ENCODE results near the gene DSE. TPM values are rescaled to one million over a fixed set of nuclear protein-coding genes. Genes with fewer than 3 reads are reported as not detected.

The DSE gene
- total RNA-seq, 1 experiment from 2014 or later, result 43.3 TPM

DNA sequence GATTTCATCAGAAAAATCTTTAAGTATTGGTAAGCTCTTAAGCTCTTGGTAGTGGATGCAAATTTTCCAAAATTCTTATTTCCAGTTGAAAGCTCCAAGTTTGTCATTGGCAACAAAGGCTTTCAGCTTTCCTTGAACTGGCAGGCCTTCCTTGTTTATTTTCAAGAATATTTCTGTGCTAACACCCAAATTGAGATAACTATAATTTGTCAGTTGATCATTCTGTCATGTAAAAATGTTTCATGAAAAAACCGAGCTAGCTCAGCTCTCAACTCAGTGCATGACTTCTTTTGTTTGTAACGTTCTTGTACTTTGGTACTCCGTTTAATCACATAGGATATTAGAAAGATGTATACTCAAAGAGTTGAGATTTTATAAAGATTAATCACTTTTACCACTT is 51.5 kb downstream of the DSE start:
- TF ChIP-seq, protein P1, sequence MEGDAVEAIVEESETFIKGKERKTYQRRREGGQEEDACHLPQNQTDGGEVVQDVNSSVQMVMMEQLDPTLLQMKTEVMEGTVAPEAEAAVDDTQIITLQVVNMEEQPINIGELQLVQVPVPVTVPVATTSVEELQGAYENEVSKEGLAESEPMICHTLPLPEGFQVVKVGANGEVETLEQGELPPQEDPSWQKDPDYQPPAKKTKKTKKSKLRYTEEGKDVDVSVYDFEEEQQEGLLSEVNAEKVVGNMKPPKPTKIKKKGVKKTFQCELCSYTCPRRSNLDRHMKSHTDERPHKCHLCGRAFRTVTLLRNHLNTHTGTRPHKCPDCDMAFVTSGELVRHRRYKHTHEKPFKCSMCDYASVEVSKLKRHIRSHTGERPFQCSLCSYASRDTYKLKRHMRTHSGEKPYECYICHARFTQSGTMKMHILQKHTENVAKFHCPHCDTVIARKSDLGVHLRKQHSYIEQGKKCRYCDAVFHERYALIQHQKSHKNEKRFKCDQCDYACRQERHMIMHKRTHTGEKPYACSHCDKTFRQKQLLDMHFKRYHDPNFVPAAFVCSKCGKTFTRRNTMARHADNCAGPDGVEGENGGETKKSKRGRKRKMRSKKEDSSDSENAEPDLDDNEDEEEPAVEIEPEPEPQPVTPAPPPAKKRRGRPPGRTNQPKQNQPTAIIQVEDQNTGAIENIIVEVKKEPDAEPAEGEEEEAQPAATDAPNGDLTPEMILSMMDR (conservative IDR thresholded peaks at IDR 0.05), result no peak
- TF ChIP-seq EZH2 (IDR thresholded peaks at IDR 0.05; ENCODE audit: low read depth), result no peak
- Histone ChIP-seq H3K9me3 (ENCODE audit: insufficient read depth, low read depth) (no peaks in the 10 kb centered on the region), H3K27me3 (ENCODE audit: insufficient read depth, low read depth) (no peaks in the 10 kb centered on the region), H3K4me3 (no peak overlapping the region), H3K27ac (no peak overlapping the region), H3K4me2 (no peak overlapping the region), H3K9me2 (ENCODE audit: insufficient read depth) (0 out of 2 replicates have a peak, but pooled peaks cover 5% of the 10 kb centered on the region), H4K20me1 (ENCODE audit: insufficient read depth) (no peaks in the 10 kb centered on the region), H3K36me3 (ENCODE audit: low read depth) (no peaks in the 10 kb centered on the region), H3K4me1 (replicated peaks; ENCODE audit: insufficient read depth) (peaks cover 6% of the 10 kb centered on the region; the same call in 1 of the 2 replicates), H3F3A (ENCODE audit: insufficient read depth, low read depth) (no peaks in the 10 kb centered on the region), H3K79me2 (ENCODE audit: low read depth) (no peaks in the 10 kb centered on the region), H2AFZ (no peak overlapping the region)
- ChIA-PET CTCF (no interaction called here), POLR2A (ENCODE audit: unreplicated experiment) (no interaction called here)
- DNase-seq, result no peak
- no TSS peak for BruUV-seq (replicated peaks)
- intact Hi-C loops (cut with micrococcal nuclease; ENCODE audit: unreplicated experiment), result no loop called here

DNA sequence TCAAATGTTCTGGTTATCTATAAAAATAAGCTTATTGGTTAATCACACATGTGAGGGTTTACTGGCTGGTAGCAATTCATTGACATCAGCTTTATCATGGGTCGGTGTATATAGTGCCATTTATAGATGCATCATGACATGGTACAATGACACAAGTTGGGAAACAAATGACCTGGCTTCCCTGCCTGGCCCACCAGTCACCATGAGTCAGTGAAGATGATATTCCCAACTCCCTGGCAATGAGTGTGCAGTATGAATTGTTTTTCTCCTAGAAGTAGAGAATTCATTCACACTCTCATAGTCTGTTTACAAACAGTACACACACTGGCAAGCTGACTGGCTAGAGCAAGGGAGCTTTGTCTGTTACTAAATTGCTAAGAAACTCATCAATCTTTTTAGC is 53.3 kb downstream of the DSE start:
- no peak for DNase-seq
- CTCF ChIA-PET, result no interaction called here

DNA sequence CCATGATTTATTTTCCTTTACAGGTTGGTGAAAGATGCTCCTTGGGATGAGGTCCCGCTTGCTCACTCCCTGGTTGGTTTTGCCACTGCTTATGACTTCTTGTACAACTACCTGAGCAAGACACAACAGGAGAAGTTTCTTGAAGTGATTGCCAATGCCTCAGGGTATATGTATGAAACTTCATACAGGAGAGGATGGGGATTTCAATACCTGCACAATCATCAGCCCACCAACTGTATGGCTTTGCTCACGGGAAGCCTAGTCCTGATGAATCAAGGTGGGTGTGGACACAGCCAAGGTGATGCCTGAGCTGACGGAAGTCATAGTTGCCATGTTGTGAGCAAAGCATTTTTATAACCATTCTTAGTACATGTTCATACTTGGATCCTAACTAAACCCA is 55.8 kb downstream of the DSE start:
- CTCF ChIA-PET, result no interaction called here
- no peaks in the 10 kb centered on the region for H3K4me1 ChIP-seq (replicated peaks; ENCODE audit: insufficient read depth)
- H3K27ac ChIP-seq, result no peak overlapping the region
- H3K9me2 ChIP-seq (ENCODE audit: insufficient read depth), result 0 out of 2 replicates have a peak, but pooled peaks cover 5% of the 10 kb centered on the region
- intact Hi-C loops (cut with micrococcal nuclease; ENCODE audit: unreplicated experiment), result no loop called here
- no peak overlapping the region for H2AFZ ChIP-seq
- no peak overlapping the region for H3K4me2 ChIP-seq
- no TSS peak for BruUV-seq (replicated peaks)
- no peaks in the 10 kb centered on the region for H4K20me1 ChIP-seq (ENCODE audit: insufficient read depth)
- no peak for TF ChIP-seq EZH2 (IDR thresholded peaks at IDR 0.05; ENCODE audit: low read depth)
- TF ChIP-seq, protein P1 (conservative IDR thresholded peaks at IDR 0.05), result no peak
- no peaks in the 10 kb centered on the region for H3K27me3 ChIP-seq (ENCODE audit: insufficient read depth, low read depth)
- no peaks in the 10 kb centered on the region for H3K9me3 ChIP-seq (ENCODE audit: insufficient read depth, low read depth)
- POLR2A ChIA-PET (ENCODE audit: unreplicated experiment), result no interaction called here
- no peak overlapping the region for H3K4me3 ChIP-seq
- no peaks in the 10 kb centered on the region for H3K79me2 ChIP-seq (ENCODE audit: low read depth)
- no peaks in the 10 kb centered on the region for H3F3A ChIP-seq (ENCODE audit: insufficient read depth, low read depth)
- H3K36me3 ChIP-seq (ENCODE audit: low read depth), result no peaks in the 10 kb centered on the region
- no peak for DNase-seq

More for the DNA sequence above, 53.3 kb downstream of the DSE start:
- no TSS peak for BruUV-seq (replicated peaks)
- H3K36me3 ChIP-seq (ENCODE audit: low read depth), result no peaks in the 10 kb centered on the region
- TF ChIP-seq EZH2 (IDR thresholded peaks at IDR 0.05; ENCODE audit: low read depth), result no peak
- TF ChIP-seq, protein P1 (conservative IDR thresholded peaks at IDR 0.05), result no peak
- no peaks in the 10 kb centered on the region for H4K20me1 ChIP-seq (ENCODE audit: insufficient read depth)
- 0 out of 2 replicates have a peak, but pooled peaks cover 5% of the 10 kb centered on the region for H3K9me2 ChIP-seq (ENCODE audit: insufficient read depth)
- no peak overlapping the region for H3K4me3 ChIP-seq
- no peaks in the 10 kb centered on the region for H3K27me3 ChIP-seq (ENCODE audit: insufficient read depth, low read depth)
- H3K9me3 ChIP-seq (ENCODE audit: insufficient read depth, low read depth), result no peaks in the 10 kb centered on the region
- no peak overlapping the region for H3K27ac ChIP-seq
- POLR2A ChIA-PET (ENCODE audit: unreplicated experiment), result no interaction called here
- H3K4me1 ChIP-seq (replicated peaks; ENCODE audit: insufficient read depth), result peaks cover 6% of the 10 kb centered on the region; the same call in 1 of the 2 replicates
- H2AFZ ChIP-seq, result no peak overlapping the region
- intact Hi-C loops (cut with micrococcal nuclease; ENCODE audit: unreplicated experiment), result no loop called here
- no peaks in the 10 kb centered on the region for H3F3A ChIP-seq (ENCODE audit: insufficient read depth, low read depth)
- no peaks in the 10 kb centered on the region for H3K79me2 ChIP-seq (ENCODE audit: low read depth)
- H3K4me2 ChIP-seq, result no peak overlapping the region

Data from PC-9 (cell line).